PFSK-1 (cell line): ENCODE data around the gene MOB1A.

Source experiments
- FOXP2 ChIP-seq: optimal IDR thresholded peaks from 2 replicates; pipeline ENCODE3; 2011; ENCODE audit warnings: borderline replicate concordance, control low read depth, inconsistent platforms; ENCODE audit not compliant: insufficient read depth; ENCODE audit errors: extremely low read length, extremely low read depth
- SIN3A ChIP-seq: IDR thresholded peaks from 2 replicates; pipeline ENCODE4 v1.6.1; 2012; ENCODE audit warnings: mild to moderate bottlenecking, low read length, moderate library complexity, borderline replicate concordance; ENCODE audit not compliant: insufficient read depth
- TF ChIP-seq, protein P1 (sequence below), 2 experiments: IDR thresholded peaks; 2 replicates each; pipeline versions ENCODE4 v1.6.1 to v1.8.0; 2011 to 2012; ENCODE audit warnings: low read depth in 2 of 2, low read length in 2 of 2, control low read depth in 1 of 2, inconsistent platforms in 1 of 2, mild to moderate bottlenecking in 1 of 2, moderate library complexity in 1 of 2; ENCODE audit not compliant: insufficient read depth in 1 of 2

DNA sequence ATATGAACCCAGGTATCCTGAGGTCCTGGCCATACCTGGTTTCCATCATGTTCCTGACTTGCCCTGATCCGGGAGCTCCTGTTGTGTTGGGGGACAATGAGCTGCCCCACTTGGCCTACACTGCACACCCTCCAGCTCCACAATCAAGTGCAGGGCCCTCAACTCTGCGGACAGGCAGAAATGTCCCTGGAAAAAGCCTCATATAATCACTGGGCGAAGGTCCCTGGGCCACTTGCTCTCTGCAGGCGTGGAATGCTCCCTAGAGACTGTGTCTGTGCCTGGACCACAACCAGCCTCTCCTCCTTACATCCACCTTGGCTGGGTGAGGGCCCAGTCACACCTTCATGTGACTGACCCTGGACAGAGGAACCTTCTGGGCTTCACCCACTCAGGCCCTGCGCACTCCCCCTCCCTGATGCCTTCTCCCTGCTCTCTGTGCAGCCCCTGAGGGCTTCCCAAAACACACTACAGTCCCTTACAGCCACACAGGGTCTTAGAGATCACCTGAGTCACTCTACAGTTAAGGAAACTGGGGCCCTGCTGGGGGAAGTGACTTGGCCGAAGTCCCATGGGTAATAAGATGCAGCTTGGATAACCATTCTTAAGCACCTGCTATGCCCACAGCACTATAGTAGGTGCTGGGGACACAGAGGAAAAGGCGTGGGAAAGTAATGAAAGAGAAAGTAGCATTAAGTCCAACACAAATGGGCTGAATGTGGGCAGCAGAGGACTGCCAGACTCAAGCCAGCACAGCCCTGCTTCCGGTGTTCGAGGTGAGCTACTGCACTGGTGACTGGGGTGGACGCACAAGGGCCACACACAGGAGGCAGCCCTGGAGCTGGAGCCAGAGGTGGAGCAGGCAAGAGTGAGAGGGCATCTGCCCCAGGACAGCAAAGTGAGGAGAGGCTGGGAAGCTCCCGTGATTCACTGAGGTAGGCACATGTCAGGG is 40.8 kb downstream of the MOB1A start:
- TF ChIP-seq, protein P1, sequence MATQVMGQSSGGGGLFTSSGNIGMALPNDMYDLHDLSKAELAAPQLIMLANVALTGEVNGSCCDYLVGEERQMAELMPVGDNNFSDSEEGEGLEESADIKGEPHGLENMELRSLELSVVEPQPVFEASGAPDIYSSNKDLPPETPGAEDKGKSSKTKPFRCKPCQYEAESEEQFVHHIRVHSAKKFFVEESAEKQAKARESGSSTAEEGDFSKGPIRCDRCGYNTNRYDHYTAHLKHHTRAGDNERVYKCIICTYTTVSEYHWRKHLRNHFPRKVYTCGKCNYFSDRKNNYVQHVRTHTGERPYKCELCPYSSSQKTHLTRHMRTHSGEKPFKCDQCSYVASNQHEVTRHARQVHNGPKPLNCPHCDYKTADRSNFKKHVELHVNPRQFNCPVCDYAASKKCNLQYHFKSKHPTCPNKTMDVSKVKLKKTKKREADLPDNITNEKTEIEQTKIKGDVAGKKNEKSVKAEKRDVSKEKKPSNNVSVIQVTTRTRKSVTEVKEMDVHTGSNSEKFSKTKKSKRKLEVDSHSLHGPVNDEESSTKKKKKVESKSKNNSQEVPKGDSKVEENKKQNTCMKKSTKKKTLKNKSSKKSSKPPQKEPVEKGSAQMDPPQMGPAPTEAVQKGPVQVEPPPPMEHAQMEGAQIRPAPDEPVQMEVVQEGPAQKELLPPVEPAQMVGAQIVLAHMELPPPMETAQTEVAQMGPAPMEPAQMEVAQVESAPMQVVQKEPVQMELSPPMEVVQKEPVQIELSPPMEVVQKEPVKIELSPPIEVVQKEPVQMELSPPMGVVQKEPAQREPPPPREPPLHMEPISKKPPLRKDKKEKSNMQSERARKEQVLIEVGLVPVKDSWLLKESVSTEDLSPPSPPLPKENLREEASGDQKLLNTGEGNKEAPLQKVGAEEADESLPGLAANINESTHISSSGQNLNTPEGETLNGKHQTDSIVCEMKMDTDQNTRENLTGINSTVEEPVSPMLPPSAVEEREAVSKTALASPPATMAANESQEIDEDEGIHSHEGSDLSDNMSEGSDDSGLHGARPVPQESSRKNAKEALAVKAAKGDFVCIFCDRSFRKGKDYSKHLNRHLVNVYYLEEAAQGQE (IDR thresholded peaks at IDR 0.05; ENCODE audit: insufficient read depth in 1 of 2, low read depth in 2 of 2, low read length in 2 of 2): no peak
- no peak for TF ChIP-seq FOXP2
- no peak for TF ChIP-seq SIN3A
